Brain pericyte (primary cell): ENCODE results near the gene RPS29.
"Not testable (repeated sequence)": the region's sequence is repeated elsewhere in the genome, so short reads cannot be mapped to it uniquely, and the experiment has no call there.

Source experiments
- DNase-seq: peaks from one replicate; pipeline ENCODE4 v3.0.0-alpha.2; 2012; ENCODE audit warnings: low read depth, low spot score

Gene RPS29

GRCh38 chr14:49585803-49586672, at the start of gene RPS29:
TSS of gene RPS29 (minus strand) at chr14:49586380. CDS start at chr14:49586346, 34 bp downstream.
- peak; percentile 99 for DNase-seq

GRCh38 chr14:49634547-49635334, 48.6 kb upstream of the RPS29 start, which contains the start of gene DNAAF2:
TSS of gene DNAAF2 (minus strand) at chr14:49635244. CDS start at chr14:49635149, 95 bp downstream.
- DNase-seq, result peak; percentile 34

GRCh38 chr14:49633640-49634546, 47.7 kb upstream of the RPS29 start:
- peak; percentile 85 for DNase-seq

GRCh38 chr14:49623941-49624839, 38.0 kb upstream of the RPS29 start:
- DNase-seq, result no peak

- no peak for DNase-seq
Measured at GRCh38 chr14:49623387-49623786, 37.2 kb upstream of the RPS29 start.

- no peak for DNase-seq
Measured at GRCh38 chr14:49622022-49622607, 35.9 kb upstream of the RPS29 start.

- no peak for DNase-seq
Measured at GRCh38 chr14:49621114-49621881, 35.1 kb upstream of the RPS29 start.

- DNase-seq, result peak; percentile 91
Measured at GRCh38 chr14:49620182-49621113, 34.3 kb upstream of the RPS29 start, which contains the start of the genes MGAT2 and RPL36AL. TSS of gene MGAT2 (plus strand) at chr14:49620799. CDS start at chr14:49621269, 470 bp downstream. TSS of gene RPL36AL (minus strand) at chr14:49620626. CDS start at chr14:49619104, 1,522 bp downstream.

GRCh38 chr14:49619730-49620129, 33.5 kb upstream of the RPS29 start:
- DNase-seq, result no peak

GRCh38 chr14:49619273-49619672, 33.1 kb upstream of the RPS29 start:
- DNase-seq, result not testable (repeated sequence)

- DNase-seq, result no peak
Measured at GRCh38 chr14:49617852-49618519, 31.8 kb upstream of the RPS29 start.

GRCh38 chr14:49615776-49616175, 29.6 kb upstream of the RPS29 start:
- DNase-seq, result no peak

GRCh38 chr14:49614196-49614595, 28.0 kb upstream of the RPS29 start:
- DNase-seq, result no peak

- no peak for DNase-seq
Measured at GRCh38 chr14:49612671-49613070, 26.5 kb upstream of the RPS29 start.

- DNase-seq, result no peak
Measured at GRCh38 chr14:49612251-49612650, 26.1 kb upstream of the RPS29 start.

GRCh38 chr14:49607583-49607982, 21.4 kb upstream of the RPS29 start:
- no peak for DNase-seq
